Activated CD8-positive, alpha-beta memory T cell treated with anti-CD3 and anti-CD28 coated beads, Interleukin-2, amount 50 U/mL, for 48 hours (primary cell): ENCODE measurements around the gene STK36.

Experiments used
- DNase-seq: peaks from one replicate; pipeline ENCODE4 v3.0.0-alpha.2; 2020

Gene STK36

DNA sequence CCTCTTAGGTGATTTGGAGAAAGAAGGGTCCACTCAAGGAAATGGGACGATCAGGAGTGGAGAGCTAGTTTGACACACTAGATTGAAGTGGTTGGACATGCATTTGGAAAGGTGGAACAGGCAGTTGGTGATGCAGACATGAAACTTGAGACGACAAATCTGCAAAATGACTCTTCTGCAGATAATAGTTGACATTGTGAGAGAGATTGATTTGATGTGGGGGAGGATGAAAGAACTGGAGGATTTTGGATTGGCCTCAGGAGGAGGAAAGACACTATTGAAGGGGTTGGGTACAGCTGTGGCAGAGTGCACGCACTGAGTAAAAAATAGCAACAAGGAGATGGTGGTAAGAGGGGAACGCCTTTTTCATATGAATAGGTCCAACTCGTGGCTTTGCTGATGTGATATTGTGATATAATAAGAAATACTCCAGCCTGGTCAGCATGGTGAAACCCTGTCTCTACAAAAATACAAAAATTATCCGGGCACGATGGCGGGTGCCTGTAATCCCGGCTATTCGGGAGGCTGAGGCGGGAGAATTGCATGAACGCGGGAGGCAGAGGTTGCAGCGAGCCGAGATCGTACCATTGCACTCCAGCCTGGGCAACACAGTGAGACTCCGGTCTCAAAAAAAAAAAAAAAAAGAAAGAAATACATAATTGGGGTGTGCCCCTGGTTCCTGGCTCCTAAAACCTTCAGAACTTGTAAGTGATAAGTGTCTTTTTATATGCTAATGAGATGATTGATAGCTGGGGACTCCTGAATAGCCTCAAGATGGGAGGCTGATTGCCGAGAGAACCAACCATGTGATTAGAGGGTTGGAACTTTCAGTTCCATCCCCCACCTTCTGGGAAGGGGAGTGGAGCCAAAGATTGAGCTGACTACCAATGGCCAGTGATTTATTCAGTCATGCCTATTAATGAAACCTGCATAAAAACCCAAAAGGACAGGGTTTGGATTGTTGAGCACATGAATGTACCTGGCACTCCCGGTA lies 48.5 kb downstream of the STK36 start:
- DNase-seq = peak; percentile 3

DNA sequence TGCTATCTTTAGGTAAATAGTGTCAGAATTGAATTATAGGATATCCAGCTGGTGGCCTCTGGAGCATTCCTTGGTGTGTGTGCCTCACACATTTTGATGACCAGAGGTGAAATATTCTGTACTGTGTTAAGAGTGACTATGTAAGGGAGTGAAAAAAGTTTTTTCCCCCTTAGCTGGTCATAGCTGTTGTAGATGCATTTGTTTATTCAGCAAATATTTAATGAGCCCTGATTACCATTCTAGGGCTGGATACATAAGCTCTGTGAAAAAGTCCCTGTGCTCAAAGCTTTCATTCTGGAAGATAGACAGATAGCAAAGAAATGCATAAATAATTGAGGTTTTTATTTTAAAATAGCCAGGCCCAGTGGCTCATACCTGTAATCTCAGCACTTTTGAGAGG lies 49.6 kb downstream of the STK36 start:
- no peak for DNase-seq

DNA sequence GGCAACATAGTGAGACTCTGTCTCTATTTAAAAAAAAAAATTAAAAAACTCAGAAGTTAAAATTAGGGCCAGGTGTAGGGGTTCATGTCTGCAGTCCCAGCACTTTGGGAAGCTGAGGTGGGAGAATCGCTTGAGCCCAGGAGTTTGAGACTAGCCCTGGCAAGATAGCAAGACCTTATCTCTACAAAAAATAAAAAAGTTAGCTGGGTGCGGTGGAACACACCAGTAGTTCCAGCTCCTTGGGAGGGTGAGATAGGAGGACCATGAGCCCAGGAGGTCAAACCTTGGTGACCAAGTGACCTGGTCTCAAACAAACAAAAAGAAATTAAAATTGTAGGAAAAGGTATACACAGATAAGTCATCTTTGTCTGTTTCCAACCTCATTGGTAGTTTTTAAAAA lies 50.0 kb downstream of the STK36 start:
- peak; percentile 4 for DNase-seq

DNA sequence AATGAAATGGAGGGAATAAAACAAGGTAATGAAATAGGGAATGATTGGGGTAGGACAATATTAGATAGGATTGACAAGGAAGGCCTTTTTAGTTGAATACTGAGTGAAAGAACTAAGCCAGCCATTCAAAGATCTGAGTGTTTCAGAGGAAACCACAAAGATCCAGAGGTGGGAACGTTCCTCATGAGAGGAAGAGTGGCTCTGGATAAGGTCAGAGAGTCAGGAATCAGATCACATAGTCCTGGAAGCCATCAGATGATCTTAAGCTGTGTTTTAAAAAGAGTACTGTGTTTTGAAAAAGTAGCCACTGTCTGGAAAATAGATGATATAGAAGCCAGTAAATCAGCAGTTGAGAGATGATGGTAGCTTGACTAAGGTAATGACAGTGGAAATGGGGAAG lies 50.5 kb downstream of the STK36 start:
- no peak for DNase-seq

DNA sequence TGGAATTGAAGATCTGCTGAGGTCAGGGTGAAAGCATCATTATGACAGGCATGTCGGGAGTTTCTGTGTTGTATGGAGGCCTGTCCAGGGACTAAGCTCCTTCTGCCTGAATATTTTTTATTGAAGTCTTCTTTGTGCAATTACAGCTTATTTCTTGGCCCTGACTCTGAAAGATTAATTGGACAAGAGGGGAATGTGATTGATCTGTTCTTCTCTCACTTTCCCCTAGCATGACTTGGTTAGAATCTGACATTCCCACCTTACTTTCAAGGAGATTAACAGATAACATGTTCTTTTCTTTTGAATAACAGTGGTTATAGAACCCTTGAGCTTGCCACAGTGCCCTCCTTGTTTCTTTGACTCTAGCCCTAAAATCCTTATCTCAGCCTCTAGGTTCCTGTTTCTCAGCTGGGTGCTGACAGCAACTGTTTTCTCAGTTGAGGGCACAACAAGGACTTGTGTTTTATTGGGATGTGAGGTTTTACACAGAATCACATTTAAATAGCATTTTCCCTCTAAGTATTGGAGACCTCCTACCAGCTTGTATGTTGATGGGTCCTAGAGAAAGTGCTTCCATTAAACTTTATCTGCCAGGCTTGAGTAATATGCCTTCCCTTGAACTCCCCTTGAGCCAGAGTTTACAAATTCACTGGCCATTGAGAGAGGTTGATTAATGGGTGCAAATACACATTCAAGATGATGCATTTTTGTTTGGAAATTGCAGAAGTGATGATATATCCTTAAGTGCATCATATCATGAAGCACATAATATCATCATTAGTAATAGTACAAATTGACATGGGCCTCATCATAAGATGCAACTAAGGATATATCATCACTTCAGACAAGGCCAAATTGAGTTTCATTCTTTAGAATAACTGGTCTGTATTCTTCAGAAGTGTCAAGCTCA lies 51.2 kb downstream of the STK36 start:
- DNase-seq = peak; percentile 23

DNA sequence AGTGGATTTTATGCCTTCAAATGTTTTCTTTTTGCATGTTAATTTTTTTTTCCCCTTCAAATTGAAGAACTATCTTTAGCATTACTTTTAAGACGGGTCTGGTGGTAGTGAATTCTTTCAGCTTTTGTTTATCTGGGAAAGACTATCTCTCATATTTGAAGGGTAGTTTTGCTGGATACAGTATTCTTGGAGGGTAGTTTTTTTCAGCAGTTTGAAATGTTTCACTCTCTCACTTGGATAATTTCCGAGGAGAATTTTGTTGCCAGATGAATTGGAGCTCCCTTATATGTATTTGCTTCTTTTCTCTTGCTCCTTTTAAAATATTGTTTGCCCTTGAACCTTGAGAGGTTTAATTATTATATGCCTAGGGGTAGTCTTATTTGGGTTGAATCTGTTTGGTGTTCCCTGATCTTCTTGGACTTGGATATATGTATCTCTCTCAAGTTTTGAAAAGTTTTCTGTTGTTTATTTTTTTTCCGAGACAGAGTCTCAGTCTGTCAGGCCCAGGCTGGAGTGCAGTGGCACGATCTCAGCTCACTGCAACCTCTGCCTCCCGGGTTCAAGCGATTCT lies 54.2 kb downstream of the STK36 start:
- no peak for DNase-seq

DNA sequence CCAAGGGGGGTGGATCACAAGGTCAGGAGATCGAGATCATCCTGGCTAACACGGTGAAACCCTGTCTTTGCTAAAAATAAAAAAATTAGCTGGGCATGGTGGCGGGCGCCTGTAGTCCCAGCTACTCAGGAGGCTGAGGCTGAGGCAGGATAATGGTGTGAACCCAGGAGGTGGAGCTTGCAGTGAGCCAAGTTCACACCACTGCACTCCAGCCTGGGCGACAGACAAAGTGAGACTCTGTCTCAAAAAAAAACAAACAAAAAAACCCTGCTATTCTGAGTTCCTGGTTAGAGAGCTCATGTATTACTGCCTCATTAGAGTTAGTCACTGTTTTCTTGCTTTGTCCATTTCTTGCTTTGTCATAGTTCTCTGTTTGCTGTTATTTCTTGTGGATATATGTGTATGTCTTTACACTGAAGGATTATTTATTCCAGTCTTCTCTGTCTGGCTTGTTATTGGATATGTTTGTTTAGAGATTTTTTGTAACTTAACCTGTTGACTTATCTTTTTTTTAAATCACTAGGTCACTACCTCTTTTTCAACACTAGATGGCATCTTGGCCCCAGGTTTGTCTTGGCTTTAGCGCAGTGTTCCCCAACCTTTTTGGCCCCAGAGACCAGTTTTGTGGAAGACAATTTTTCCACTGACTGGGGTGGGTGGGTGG lies 55.7 kb downstream of the STK36 start:
- no peak for DNase-seq

DNA sequence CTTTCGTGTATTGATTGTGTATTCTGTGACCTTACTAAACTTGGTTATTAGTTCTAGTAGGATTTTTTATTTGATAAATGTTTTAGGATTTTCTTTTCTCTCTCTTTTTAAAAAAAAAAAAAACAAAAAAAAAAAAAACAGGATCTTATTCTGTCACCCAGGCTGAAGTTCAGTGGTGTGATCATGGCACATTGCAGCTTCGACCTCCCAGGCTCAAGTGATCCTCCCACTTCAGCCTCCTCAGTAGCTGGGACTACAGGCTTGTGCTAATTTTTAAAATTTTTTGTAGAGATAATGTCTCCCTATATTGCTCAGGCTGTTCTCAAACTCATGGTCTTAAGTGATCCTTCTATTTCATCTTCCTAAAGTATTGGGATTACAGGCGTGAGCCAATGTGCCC lies 57.8 kb downstream of the STK36 start:
- no peak for DNase-seq

GRCh38 chr2:218732052-218732760 lies 60.3 kb downstream of the STK36 start:
- no peak for DNase-seq

- DNase-seq = no peak
Measured at GRCh38 chr2:218732761-218733158, 60.9 kb downstream of the STK36 start.

GRCh38 chr2:218733171-218734021 lies 61.5 kb downstream of the STK36 start:
- DNase-seq = peak; percentile 50

- DNase-seq = peak; percentile 25
Measured at GRCh38 chr2:218734190-218734975, 62.5 kb downstream of the STK36 start.

- DNase-seq = no peak
Measured at GRCh38 chr2:218736531-218736930, 64.6 kb downstream of the STK36 start.

DNA sequence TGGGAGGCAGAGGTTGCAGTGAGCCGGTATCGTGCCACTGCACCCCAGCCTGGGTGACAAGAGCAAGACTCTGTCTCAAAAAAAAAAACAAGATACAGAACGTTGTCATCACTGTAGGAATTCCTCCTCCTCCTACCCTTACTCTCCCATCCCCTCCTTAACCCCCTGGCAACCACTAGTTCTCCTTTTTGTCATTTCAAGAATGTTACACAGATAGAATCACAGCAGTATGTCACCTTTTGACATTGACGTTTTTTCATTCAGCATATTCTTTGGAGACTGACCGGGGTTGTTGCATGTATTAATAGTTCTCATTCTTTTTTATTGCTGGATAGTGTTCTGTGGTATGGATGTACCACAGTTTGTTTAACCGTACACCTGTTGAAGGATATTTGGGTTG lies 71.2 kb downstream of the STK36 start:
- DNase-seq = no peak

GRCh38 chr2:218744615-218745014 lies 72.7 kb downstream of the STK36 start:
- no peak for DNase-seq

DNA sequence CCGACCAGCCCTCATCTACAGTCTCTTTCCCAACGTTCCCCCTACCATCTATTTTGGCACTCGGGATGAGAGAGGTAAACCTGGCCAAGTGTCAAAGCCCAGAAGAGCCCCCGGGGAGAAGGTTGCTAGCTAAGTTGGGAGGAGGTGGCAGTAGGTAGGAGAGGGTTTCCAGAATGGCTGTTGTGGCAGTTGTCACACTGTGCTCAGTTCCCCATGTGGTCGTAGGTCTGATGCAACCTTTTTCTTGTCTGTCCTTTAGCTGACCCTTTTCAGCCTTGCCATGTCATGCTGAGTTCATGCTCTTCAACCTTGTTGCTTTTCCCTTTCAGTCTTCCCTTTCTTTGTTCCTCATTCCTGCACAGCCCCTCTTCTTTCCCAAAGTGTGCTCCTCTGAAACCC lies 73.3 kb downstream of the STK36 start:
- no peak for DNase-seq

DNA sequence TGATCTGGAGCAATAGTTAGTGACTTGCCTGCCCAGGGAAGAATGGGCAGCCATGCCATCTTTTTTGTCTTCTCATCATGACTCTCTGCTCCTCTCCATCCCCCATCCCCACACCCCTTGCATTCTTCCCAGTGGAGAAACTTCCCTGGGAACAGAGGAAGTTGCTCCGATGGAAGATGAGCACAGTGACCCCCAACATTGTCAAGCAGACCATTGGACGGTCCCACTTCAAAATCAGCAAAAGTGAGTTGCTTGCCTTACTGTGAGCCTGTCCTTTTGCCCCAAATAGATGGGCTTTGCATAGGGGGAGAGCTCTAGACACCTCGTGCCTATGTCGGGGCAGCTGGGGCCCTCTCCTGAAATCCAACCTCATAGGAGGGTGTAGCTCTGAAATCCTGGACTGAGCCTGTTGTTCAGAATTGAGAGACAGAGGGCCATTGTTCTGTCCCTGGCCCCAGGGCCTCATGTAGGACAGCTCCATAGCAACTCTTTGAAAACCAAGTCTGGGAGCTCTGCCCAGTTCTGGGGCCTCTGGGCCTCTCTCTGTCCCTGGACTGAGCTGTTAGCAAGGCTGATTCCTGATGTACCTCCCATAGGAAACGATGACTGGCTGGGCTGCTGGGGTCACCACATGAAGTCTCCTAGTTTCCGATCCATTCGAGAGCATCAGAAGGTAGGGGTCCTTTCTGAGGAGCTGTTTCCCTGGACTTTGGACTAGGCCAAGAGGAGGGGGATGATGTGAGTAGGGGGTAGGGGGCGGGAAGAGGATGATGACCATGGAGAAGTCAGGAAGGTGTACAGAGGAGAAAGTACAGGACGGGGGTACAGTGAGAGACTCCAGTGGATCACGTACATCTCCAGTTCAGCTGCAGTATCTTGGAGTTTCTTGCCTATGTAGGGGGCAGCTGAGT lies 73.9 kb downstream of the STK36 start:
- DNase-seq = no peak

DNA sequence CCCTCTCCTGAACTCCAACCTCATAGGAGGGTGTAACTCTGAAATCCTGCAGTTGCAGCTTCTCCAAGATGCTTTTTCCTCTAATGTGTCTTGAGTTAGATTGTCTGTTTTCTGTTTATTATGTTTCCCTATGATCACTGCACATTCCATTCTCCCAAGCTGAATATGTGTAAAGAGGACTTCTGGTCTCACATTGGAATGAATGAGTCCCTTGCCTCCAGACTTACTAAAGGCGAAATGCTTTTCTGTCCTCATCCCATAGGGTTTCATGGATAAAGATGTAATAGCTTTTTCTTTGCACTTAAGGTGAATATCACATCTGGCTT lies 74.5 kb downstream of the STK36 start:
- DNase-seq = no peak

- no peak for DNase-seq
Measured at GRCh38 chr2:218746960-218747359, 75.1 kb downstream of the STK36 start.
